GM19099 (cell line): ENCODE data around the gene SLC16A10.

ENCODE experiments used
- POLR2A ChIP-seq: IDR thresholded peaks from 3 replicates; pipeline ENCODE4 v1.6.1; 2011; ENCODE audit warnings: low read depth; ENCODE audit not compliant: insufficient read length; ENCODE audit errors: extremely low read depth

Gene SLC16A10

DNA sequence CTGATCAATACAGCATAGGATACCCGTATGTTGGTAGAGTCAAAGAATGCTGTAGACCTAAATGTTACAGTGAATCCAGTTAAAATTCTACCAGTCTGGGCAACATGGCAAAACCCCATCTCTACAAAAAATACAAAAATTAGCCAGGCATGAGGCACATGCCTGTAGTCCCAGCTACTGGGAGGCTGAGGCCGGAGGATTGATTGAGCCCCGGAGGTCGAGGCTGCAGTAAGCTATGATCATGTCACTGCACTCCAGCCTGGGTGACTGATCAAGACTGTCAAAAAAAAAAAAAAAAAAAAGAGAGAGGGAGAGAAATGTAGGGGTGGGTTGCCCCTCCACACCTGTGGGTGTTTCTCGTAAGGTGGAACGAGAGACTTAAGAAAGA lies 167.5 kb downstream of the SLC16A10 start:
- no peak for TF ChIP-seq POLR2A

GRCh38 chr6:111256646-111257045 lies 169.3 kb downstream of the SLC16A10 start:
- no peak for TF ChIP-seq POLR2A

DNA sequence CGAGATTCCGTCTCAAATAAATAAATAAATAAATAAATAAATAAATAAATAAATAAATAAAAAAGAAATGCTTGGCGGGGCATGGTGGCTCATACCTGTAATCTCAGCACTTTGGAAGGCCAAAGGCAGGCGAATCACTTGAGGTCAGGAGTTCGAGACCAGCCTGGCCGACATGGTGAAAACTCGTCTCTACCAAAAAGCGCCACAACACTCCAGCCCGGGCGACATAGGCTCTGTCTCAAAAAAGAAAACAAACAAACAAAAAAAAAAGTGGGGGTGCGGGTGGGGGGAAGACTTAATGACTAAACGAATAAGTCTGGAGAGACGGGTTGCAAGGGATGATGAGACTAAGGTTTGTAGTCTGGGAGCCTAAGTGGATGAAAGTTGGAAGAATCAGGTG lies 170.7 kb downstream of the SLC16A10 start:
- no peak for TF ChIP-seq POLR2A

- no peak for TF ChIP-seq POLR2A
These were observed 171.3 kb downstream of the SLC16A10 start for GRCh38 chr6:111258615-111259088.

DNA sequence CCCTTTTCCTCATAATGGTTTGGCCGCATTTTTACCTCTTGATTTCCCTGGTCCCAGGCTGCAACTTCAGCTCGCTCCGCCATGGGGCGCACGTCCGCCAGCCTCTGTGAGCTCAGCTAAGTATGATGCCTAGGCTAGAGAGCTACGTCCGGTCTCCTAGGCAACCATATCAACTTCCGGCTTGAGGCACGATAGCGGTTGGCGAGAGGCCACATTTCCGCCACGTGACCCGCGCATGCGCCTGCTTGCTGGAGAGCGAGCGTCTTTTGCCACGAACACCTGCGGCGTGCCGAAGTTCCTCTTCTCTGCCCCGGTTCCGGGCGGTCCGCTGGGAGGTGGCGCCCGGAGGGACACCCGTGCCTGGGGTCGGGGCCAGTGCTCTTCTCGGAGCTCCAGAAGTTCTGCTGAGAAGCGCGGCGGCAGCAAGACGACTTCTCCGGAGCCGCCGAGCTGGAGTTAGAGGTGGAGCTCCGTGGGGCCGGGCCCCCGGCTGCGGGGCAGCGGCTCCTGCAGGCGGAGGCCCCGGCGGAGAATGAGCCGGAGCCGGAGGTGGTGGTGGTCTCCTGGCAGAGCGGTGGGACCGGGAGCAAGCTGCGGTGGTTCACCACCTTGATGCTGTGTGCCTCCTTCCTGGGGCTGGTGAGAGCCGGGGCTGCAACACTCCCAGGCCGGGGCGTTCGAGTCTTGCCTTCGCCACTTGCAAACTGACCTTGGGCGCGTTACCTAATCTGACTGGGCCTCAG lies 172.0 kb downstream of the SLC16A10 start:
- peak; percentile 93 for TF ChIP-seq POLR2A

GRCh38 chr6:111260570-111261298 lies 173.4 kb downstream of the SLC16A10 start:
- no peak for TF ChIP-seq POLR2A

DNA sequence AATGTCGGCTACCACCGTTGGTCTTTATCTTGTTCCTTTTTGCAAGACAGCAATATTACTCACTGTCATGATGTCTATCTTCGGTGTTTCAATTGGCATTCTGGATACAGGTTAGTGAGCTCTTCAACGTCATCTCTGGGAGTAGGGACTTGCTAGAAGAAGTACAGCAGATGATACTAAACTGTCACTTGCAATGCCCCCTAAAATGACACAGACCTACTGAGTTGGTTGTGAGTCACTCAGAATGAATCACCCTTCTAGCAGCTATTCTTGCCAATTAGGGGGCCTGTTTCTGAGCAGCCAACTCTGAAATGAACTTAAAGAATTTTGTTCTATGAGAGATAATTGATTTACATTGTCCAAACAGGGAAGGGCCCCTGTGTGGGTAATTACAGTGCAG lies 176.5 kb downstream of the SLC16A10 start:
- TF ChIP-seq POLR2A = no peak

- TF ChIP-seq POLR2A = no peak
These were observed 178.5 kb downstream of the SLC16A10 start for GRCh38 chr6:111265842-111266241.

DNA sequence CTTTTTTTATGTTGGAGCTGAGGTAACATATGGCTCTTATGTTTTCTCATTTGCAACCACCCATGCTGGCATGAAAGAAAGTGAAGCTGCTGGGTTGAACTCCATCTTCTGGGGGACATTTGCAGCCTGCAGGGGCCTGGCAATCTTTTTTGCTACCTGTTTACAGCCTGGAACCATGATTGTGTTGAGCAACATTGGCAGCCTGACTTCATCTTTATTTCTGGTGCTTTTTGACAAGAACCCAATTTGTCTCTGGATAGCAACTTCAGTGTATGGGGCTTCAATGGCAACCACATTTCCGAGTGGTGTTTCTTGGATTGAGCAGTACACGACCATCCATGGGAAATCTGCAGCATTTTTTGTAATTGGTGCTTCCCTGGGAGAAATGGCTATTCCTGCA lies 179.0 kb downstream of the SLC16A10 start:
- TF ChIP-seq POLR2A = no peak

- no peak for TF ChIP-seq POLR2A
These were observed 180.5 kb downstream of the SLC16A10 start for GRCh38 chr6:111267764-111268333.

DNA sequence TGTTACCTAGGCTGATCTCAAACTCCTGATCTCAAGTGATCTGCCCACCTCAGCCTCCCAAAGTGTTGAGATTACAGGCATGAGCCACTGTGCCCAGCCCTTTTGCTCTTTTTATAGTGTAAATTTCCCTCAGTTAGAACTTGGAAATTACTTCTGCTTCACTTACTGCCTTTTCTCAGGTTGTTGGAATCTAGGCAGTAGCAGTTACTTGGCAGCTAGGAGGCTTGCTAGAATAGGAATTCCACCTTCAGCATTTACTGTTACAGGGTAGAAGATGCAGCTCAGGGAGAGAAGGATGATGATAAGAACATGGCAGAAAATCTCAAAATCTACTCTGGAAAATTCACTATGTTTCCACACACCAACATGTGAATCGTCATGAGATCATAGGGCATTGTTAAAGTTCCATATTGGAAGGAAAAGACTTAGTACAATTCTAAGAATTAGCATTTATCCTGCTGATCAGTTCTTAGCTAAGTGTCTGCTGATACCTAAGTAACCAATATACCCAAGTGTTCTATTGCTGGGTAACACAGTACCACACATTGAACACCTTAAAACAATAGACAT lies 182.2 kb downstream of the SLC16A10 start:
- TF ChIP-seq POLR2A = no peak

DNA sequence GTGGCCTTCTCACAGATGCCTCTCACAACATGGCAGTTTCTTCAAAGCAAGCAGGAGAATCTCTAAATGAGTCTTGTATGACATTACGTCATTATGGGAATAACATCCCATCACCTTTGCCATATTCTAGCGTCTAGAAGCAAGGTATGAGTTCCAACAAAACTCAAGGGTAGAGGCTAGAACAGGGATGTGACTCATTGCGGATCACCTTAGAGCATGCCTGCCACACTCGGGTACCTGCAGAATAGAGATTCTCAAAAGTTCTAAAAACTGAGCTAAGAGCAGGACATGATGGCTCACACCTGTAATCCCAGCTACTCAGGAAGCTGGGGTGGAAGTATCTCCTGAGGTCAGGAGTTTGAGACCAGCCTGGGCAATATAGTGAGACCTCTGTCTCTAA lies 182.8 kb downstream of the SLC16A10 start:
- TF ChIP-seq POLR2A = no peak

- no peak for TF ChIP-seq POLR2A
These were observed 187.4 kb downstream of the SLC16A10 start for GRCh38 chr6:111274593-111275217.

DNA sequence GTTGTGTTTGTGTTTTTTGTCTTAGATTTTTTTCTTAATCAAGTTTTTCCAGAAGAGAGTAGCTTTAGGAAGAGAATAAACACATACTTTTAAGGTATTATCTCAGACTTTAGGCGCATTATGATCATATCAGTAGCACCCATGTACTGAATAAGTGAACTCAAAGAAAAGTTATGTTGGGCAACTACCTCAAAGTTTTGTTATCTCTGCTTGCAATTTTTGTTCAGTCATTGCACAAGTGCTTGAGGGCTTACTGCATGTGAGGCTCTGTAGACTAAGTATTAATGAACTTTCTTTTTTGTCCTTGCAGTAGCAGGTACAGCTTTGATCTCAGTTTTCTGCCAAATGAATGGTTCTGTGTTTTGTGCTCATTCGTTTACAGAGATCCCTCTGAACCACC lies 189.0 kb downstream of the SLC16A10 start:
- TF ChIP-seq POLR2A = no peak

- no peak for TF ChIP-seq POLR2A
These were observed 189.4 kb downstream of the SLC16A10 start for GRCh38 chr6:111276736-111277135.

- no peak for TF ChIP-seq POLR2A
These were observed 190.5 kb downstream of the SLC16A10 start for GRCh38 chr6:111277819-111278218.

GRCh38 chr6:111278731-111279130 lies 191.4 kb downstream of the SLC16A10 start:
- TF ChIP-seq POLR2A = no peak
